ENCODE measurements around the gene MCRIP2.
"Not testable (repeated sequence)": the region's sequence is repeated elsewhere in the genome, so short reads cannot be mapped to it uniquely, and the experiment has no call there.

Gene MCRIP2

DNA sequence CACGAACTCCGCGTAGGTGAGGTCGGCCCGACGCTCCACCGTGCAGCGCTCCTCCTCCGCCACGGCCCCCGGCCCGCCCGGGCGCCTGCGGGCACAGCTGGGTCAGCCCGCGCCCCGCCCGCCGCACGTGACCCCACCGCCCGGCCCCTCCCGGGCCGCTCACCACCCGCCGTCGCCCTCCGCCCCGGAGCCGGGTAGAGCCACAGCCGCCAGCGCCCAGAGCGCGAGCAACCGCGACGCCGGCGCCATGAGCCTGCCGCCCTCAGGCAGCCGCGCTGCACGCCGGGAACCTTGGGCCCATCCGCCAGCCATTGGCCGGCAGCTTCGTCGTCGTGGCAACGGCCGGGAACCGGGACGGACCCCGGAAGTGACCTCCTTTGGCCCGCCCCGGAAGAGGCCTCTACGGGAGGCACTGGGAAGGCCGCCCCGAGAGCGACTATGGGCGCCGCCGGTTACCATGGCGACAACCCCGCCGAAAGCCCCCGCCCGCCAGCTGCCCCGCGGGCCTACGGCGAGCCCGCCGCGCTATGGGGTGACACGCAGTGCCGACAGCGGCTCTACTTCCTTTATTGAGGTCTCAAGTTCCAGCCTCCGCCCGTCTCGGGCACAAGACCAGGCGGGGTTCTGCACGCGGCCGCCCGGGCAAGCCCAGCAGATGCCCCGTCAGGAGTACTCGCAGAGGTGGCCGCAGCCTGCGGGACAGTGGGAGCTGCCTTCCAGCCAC lies 42.6 kb downstream of the MCRIP2 start, which contains the start of gene JMJD8:
JMJD8 (minus strand) TSS at position 264 of the 724 bp plus-strand sequence; CDS start at position 249, 15 bp downstream.
- peak within 1 kb of the TSS; percentile 69 for H3K4me3 ChIP-seq (ENCODE audit: low read depth, low read length)
- TF ChIP-seq, protein P1, sequence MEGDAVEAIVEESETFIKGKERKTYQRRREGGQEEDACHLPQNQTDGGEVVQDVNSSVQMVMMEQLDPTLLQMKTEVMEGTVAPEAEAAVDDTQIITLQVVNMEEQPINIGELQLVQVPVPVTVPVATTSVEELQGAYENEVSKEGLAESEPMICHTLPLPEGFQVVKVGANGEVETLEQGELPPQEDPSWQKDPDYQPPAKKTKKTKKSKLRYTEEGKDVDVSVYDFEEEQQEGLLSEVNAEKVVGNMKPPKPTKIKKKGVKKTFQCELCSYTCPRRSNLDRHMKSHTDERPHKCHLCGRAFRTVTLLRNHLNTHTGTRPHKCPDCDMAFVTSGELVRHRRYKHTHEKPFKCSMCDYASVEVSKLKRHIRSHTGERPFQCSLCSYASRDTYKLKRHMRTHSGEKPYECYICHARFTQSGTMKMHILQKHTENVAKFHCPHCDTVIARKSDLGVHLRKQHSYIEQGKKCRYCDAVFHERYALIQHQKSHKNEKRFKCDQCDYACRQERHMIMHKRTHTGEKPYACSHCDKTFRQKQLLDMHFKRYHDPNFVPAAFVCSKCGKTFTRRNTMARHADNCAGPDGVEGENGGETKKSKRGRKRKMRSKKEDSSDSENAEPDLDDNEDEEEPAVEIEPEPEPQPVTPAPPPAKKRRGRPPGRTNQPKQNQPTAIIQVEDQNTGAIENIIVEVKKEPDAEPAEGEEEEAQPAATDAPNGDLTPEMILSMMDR (conservative IDR thresholded peaks at IDR 0.05; ENCODE audit: low read depth, low read length) = no peak
- peak; percentile 97 for DNase-seq (ENCODE audit: low read depth)

DNA sequence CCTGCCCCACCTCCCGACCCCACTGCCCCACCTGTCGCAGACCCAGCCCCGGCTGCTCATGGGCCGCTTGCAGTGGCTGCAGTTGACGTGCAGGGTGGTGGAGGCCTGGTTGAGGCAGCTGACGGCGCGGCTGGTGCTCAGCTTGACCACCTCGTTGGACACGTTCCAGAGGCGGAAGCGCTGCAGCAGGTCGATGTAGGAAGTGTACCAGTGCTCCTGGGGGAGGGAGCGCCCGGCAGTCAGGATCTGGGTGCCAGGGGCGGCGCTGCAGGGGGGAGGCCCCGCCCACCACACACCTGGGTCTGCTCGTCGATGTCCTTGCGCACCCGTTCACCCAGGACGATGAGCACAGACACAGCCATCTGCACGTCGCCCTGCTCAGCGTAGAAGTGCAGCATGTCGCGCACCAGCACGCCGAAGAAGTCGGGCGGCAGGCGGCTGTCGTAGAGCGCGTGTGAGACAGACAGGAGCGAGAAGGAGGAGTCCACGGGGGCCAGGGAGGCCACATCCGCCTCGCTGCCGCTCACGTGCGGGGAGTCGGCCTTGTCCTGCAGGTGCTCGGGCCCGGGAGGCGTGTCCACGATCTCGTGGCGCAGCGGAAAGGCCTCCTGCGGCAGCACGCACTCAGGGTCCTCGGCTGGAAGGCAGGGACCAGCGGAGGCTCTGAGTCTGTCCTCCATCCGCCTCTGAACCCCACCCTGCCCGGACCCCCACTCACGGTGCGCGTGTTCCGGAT lies 43.5 kb downstream of the MCRIP2 start:
- H3K4me3 ChIP-seq (ENCODE audit: low read depth, low read length) = peak overlapping the region; percentile 69
- TF ChIP-seq, protein P1 (conservative IDR thresholded peaks at IDR 0.05; ENCODE audit: low read depth, low read length) = no peak
- DNase-seq (ENCODE audit: low read depth) = no peak

DNA sequence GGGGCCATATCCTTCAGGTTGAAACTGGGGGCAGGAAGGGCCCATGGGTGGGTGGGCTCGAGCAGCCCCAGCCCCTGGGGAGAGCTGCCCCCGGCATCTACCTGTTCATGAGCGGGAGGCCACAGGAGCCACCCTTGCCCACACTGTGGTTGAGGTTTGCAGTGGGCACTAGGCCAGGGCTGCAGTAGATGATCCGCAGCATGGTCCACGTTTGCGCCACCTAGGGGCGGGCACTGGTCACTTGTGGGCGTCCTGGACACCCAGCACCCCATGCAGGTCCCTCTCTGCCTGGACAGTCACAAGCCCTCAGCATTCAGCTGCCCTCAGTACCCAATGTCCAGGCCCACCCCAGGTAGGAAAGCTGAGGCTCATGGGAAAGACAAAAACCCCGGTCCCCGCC lies 44.3 kb downstream of the MCRIP2 start:
- peak; percentile 42 for DNase-seq (ENCODE audit: low read depth)
- no peak overlapping the region for H3K4me3 ChIP-seq (ENCODE audit: low read depth, low read length)
- TF ChIP-seq, protein P1 (conservative IDR thresholded peaks at IDR 0.05; ENCODE audit: low read depth, low read length) = peak; percentile 54

DNA sequence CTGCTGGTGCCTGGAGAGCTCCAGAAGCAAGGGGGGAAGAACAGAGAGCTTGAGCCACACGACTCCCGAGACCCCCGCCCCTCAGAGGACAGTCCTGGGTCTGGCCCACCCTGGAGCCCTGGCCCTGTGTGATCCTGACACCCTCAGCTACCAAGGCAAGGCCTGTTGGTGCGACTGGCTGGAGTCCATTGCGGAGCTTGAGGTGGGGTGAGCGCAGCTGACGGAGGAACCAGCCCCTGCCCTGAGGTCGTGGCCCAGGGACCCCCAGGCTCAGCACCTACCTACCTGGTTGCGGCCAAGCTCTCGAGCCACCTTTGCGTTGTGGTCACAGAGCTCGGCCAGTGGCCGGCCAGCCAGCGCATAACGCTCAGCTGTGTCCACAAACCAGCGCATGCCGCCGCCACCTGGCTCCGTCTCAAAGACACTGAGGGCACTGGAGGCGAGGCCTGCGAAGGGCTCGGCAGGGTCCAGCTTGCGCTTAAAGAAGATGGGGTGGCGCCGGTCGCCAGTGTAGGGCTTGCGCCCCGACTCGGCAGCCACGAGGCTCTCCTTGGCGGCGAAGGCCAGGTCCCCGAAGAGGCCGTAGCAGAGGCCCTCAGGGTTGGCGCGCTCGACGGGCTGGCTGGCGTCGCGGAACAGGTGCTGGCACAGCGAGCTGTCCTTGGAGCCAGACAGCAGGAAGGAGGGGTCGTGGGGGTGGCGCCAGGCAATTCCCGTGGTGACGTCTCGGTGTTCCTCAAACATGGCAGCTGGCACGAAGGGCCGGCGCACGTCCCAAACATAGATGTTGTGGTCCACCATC lies 45.0 kb downstream of the MCRIP2 start:
- TF ChIP-seq, protein P1 (conservative IDR thresholded peaks at IDR 0.05; ENCODE audit: low read depth, low read length) = no peak
- no peak for DNase-seq (ENCODE audit: low read depth)
- no peak overlapping the region for H3K4me3 ChIP-seq (ENCODE audit: low read depth, low read length)

DNA sequence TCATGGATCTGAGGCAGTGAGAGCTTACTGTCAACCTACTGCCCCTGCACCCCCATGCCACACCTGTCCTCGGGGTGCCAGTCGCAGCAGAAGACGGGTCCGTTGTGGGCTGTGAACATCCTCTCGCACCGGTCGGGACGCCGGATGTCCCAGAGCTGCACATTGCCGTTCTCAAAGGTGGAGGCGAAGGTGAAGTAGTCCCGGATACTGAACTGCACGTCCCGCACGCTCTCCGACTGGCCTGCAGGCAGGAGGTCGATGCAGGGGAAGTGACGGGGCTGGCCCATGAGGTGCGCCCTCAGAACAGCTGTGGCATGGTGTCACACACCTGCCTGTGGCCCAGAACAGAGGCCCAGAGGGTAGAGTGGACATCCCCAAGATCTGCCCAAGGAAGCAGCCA lies 45.9 kb downstream of the MCRIP2 start:
- no peak for DNase-seq (ENCODE audit: low read depth)
- TF ChIP-seq, protein P1 (conservative IDR thresholded peaks at IDR 0.05; ENCODE audit: low read depth, low read length) = no peak
- H3K4me3 ChIP-seq (ENCODE audit: low read depth, low read length) = no peak overlapping the region

DNA sequence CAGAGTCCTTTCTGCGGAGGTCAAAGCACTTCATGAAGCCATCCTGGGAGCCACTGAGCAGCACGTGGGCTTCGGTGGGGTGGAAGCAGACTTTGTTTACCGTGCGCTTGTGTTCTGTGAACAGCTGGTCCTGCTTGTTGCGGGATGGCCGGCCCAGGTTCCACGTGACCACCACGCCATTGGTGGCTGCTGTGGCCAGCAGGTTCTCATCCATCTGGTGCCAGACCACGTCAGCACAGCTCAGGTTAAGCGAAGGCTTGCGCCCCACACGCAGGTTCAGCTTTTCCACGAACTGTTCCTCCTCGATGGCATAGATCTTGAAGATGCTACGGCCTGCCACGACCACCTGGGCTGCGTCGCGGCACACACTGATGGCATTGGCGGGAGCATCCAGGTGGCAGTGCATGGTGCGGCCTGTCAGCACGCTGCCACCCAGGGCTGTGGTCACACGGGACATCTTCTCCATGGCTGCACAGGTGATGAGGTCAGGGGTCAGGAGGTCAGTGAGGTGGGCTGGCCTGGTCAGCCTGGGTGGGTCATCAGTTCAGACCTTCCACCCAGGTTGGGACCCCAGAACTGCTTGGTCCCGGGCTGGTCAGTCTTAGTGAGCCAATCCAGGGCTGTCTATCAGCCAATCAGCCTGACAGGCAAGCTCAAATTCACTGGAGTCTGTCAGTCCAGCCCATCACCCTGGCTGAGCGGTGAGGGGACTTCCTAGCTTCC lies 47.7 kb downstream of the MCRIP2 start:
- no peak for DNase-seq (ENCODE audit: low read depth)
- peak overlapping the region; percentile 84 for H3K4me3 ChIP-seq (ENCODE audit: low read depth, low read length)
- TF ChIP-seq, protein P1 (conservative IDR thresholded peaks at IDR 0.05; ENCODE audit: low read depth, low read length) = no peak

DNA sequence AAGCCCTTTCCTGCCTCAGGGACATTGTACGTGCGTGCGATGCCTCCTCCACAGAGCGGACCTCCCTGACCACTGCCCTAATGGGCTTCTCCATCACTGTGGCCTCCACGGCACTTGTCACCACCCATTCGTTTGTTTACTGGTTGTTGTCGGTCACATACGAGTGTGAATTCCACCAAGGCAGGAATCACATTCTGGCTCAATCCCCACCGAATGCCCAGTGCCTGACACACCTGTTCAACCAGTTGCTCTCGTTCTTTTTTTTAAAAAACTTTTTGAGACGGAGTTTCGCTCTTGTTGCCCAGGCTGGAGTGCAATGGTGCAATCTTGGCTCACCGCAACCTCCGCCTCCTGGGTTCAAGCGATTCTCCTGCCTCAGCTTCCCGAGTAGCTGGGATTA lies 49.6 kb downstream of the MCRIP2 start:
- DNase-seq (ENCODE audit: low read depth); H3K4me3 ChIP-seq (ENCODE audit: low read depth, low read length): not testable (repeated sequence)
